Stimulated activated CD4-positive, alpha-beta T cell treated with anti-CD3 and anti-CD28 coated beads, Interleukin-1b, Interleukin-23, amount 100 ng/mL, for 48 hours (primary cell): ENCODE data around the gene TSPAN17.

Experiments
- DNase-seq: peaks from one replicate; pipeline ENCODE4 v3.0.0-alpha.2; 2020

TSPAN17 gene

GRCh38 chr5:176643491-176644219 is 3.6 kb upstream of the TSPAN17 start:
- DNase-seq = no peak

GRCh38 chr5:176644294-176644693 is 3.0 kb upstream of the TSPAN17 start:
- DNase-seq = no peak

- DNase-seq = no peak
These were observed 2.2 kb upstream of the TSPAN17 start for GRCh38 chr5:176644878-176645670.

- no peak for DNase-seq
These were observed 1.1 kb upstream of the TSPAN17 start for GRCh38 chr5:176646049-176646706.

- DNase-seq = no peak
These were observed 616 bp upstream of the TSPAN17 start for GRCh38 chr5:176646707-176647029.

GRCh38 chr5:176647843-176648473 is 674 bp downstream of the TSPAN17 start:
- DNase-seq = no peak

- no peak for DNase-seq
These were observed 1.4 kb downstream of the TSPAN17 start for GRCh38 chr5:176648474-176649194.

- DNase-seq = no peak
These were observed 3.1 kb downstream of the TSPAN17 start for GRCh38 chr5:176650354-176650884.

GRCh38 chr5:176651472-176651980 is 4.2 kb downstream of the TSPAN17 start:
- no peak for DNase-seq

GRCh38 chr5:176652136-176652535 is 4.9 kb downstream of the TSPAN17 start:
- no peak for DNase-seq

- peak; percentile 86 for DNase-seq
These were observed 6.4 kb downstream of the TSPAN17 start for GRCh38 chr5:176653401-176654385.

GRCh38 chr5:176654856-176655255 is 7.6 kb downstream of the TSPAN17 start:
- DNase-seq = no peak

GRCh38 chr5:176656467-176656990 is 9.2 kb downstream of the TSPAN17 start:
- DNase-seq = no peak

- DNase-seq = peak; percentile 60
These were observed 10.8 kb downstream of the TSPAN17 start for GRCh38 chr5:176658007-176658599.

- DNase-seq = no peak
These were observed 11.7 kb downstream of the TSPAN17 start for GRCh38 chr5:176658817-176659511.

GRCh38 chr5:176659512-176659839 is 12.2 kb downstream of the TSPAN17 start:
- no peak for DNase-seq

- no peak for DNase-seq
These were observed 12.7 kb downstream of the TSPAN17 start for GRCh38 chr5:176659860-176660461.

- DNase-seq = no peak
These were observed 13.2 kb downstream of the TSPAN17 start for GRCh38 chr5:176660530-176660859.

- DNase-seq = peak; percentile 75
These were observed 13.8 kb downstream of the TSPAN17 start for GRCh38 chr5:176660860-176661641.
